IMR-90 (cell line): ENCODE data around the gene IYD.

Experiments used
- CTCF ChIP-seq: conservative IDR thresholded peaks from 2 replicates; pipeline ENCODE4 v1.5.1; 2012; ENCODE audit warnings: mild to moderate bottlenecking, low read depth, low read length, improper control_type of control experiment
- MAFK ChIP-seq: IDR thresholded peaks from 2 replicates; pipeline ENCODE4 v1.6.1; 2012; ENCODE audit warnings: low read depth, low read length, improper control_type of control experiment
- MAZ ChIP-seq: IDR thresholded peaks from 2 replicates; pipeline ENCODE4 v1.6.1; 2012; ENCODE audit warnings: low read depth, mild to moderate bottlenecking, low read length, improper control_type of control experiment, moderate library complexity, borderline replicate concordance
- POLR2A ChIP-seq: IDR thresholded peaks from 2 replicates; pipeline ENCODE4 v1.6.1; 2012; ENCODE audit warnings: mild to moderate bottlenecking, low read depth, low read length
- RAD21 ChIP-seq: IDR thresholded peaks from 2 replicates; pipeline ENCODE4 v1.6.1; 2012; ENCODE audit warnings: low read length, improper control_type of control experiment
- RCOR1 ChIP-seq: IDR thresholded peaks from 2 replicates; pipeline ENCODE4 v1.6.1; 2012; ENCODE audit warnings: mild to moderate bottlenecking, low read length, improper control_type of control experiment; ENCODE audit not compliant: insufficient replicate concordance
- RFX5 ChIP-seq: IDR thresholded peaks from 2 replicates; pipeline ENCODE4 v1.8.0; 2012; ENCODE audit warnings: low read depth, mild to moderate bottlenecking, low read length, moderate library complexity
- SMC3 ChIP-seq: fragments of 150-350 bp; IDR thresholded peaks from 2 replicates; pipeline ENCODE4 v1.6.1; 2016; ENCODE audit warnings: low read depth, mild to moderate bottlenecking, antibody characterized with exemption, low read length, moderate library complexity
- USF2 ChIP-seq: fragments of 150-350 bp; IDR thresholded peaks from 2 replicates; pipeline ENCODE4 v1.6.1; 2017; ENCODE audit warnings: mild to moderate bottlenecking, antibody characterized with exemption, low read length, low read depth

- no peak for TF ChIP-seq CTCF
- TF ChIP-seq SMC3: no peak
- no peak for TF ChIP-seq POLR2A
- TF ChIP-seq RFX5: no peak
- no peak for TF ChIP-seq RCOR1
- no peak for TF ChIP-seq RAD21
- no peak for TF ChIP-seq USF2
- no peak for TF ChIP-seq MAZ
- TF ChIP-seq MAFK: no peak
Measured at GRCh38 chr6:150394053-150394898, 25.5 kb downstream of the IYD start.
